B cell (primary cell): ENCODE results near the gene C1orf174.

ENCODE experiments used
- CTCF ChIP-seq: fragments of 200-600 bp; IDR thresholded peaks from one replicate; pipeline ENCODE4 v1.8.0; 2022; ENCODE audit warnings: antibody characterized with exemption, mild to moderate bottlenecking
- EZH2 ChIP-seq: IDR thresholded peaks from 2 replicates; pipeline ENCODE4 v1.6.1; 2012; ENCODE audit warnings: borderline replicate concordance, low read depth, mild to moderate bottlenecking, moderate library complexity, low read length; ENCODE audit not compliant: insufficient read depth, poor library complexity, severe bottlenecking

GRCh38 chr1:3900969-3901529 lies 977 bp upstream of the C1orf174 start:
- TF ChIP-seq CTCF, result no peak
- no peak for TF ChIP-seq EZH2
